Mucosa of gallbladder (tissue), 1 donor: Measurements from ENCODE around the gene PEMT. TPM values are rescaled to one million over a fixed set of nuclear protein-coding genes. Genes with fewer than 3 reads are reported as not detected.

Experiments
- DNase-seq: peaks from one replicate; pipeline ENCODE4 v3.0.0-alpha.2; 2020; ENCODE audit warnings: low spot score
- total RNA-seq: library from RNA; stranded (reverse); gene quantifications from one replicate; pipeline ENCODE4 v1.2.1, GENCODE V29; 2021
- donor health status: DM: no; HTN: no; CAD: no.

PEMT gene
- total RNA-seq, 1 donor from 2014 or later, result 18.5 TPM

- no peak for DNase-seq
Observed at GRCh38 chr17:17605083-17605728, 13.7 kb upstream of the PEMT start.

GRCh38 chr17:17603895-17604225 is 12.4 kb upstream of the PEMT start:
- DNase-seq, result no peak

GRCh38 chr17:17603178-17603894 is 11.8 kb upstream of the PEMT start:
- no peak for DNase-seq

GRCh38 chr17:17599965-17600364 is 8.5 kb upstream of the PEMT start:
- no peak for DNase-seq

GRCh38 chr17:17598003-17598402 is 6.5 kb upstream of the PEMT start:
- DNase-seq, result no peak

GRCh38 chr17:17595755-17596154 is 4.2 kb upstream of the PEMT start:
- DNase-seq, result no peak

- no peak for DNase-seq
Observed at GRCh38 chr17:17593222-17593620, 1.7 kb upstream of the PEMT start.

- no peak for DNase-seq
Observed at GRCh38 chr17:17590883-17591354, 589 bp downstream of the PEMT start.

GRCh38 chr17:17590141-17590751 is 1.3 kb downstream of the PEMT start:
- no peak for DNase-seq

GRCh38 chr17:17587614-17588337 is 3.7 kb downstream of the PEMT start:
- no peak for DNase-seq

GRCh38 chr17:17582372-17582771 is 9.1 kb downstream of the PEMT start:
- no peak for DNase-seq

- DNase-seq, result no peak
Observed at GRCh38 chr17:17581509-17581908, 10.0 kb downstream of the PEMT start.

- no peak for DNase-seq
Observed at GRCh38 chr17:17580662-17581470, 10.6 kb downstream of the PEMT start.

- no peak for DNase-seq
Observed at GRCh38 chr17:17579691-17580090, 11.8 kb downstream of the PEMT start.

- no peak for DNase-seq
Observed at GRCh38 chr17:17577373-17577772, 14.1 kb downstream of the PEMT start.

GRCh38 chr17:17576772-17577234 is 14.7 kb downstream of the PEMT start:
- DNase-seq, result no peak

GRCh38 chr17:17575360-17576251 is 15.9 kb downstream of the PEMT start:
- DNase-seq, result no peak

- no peak for DNase-seq
Observed at GRCh38 chr17:17573912-17574311, 17.6 kb downstream of the PEMT start.

GRCh38 chr17:17572010-17572785 is 19.3 kb downstream of the PEMT start:
- no peak for DNase-seq
